AG10803 (cell line): ENCODE data around the gene TEX261.
"Not testable (repeated sequence)": the region's sequence is repeated elsewhere in the genome, so short reads cannot be mapped to it uniquely, and the experiment has no call there.

Experiments used
- DNase-seq: peaks from one replicate; pipeline ENCODE4 v3.0.0; 2010; ENCODE audit warnings: low read depth
- H3K4me3 ChIP-seq: 2 replicates; pipeline ENCODE4 v1.5.1; 2011; ENCODE audit warnings: mild to moderate bottlenecking, low read length, control low read depth
- TF ChIP-seq, protein P1 (sequence below): conservative IDR thresholded peaks from 2 replicates; pipeline ENCODE4 v1.5.1; 2011; ENCODE audit warnings: mild to moderate bottlenecking, low read length, control low read depth, inconsistent platforms

TEX261 gene

DNA sequence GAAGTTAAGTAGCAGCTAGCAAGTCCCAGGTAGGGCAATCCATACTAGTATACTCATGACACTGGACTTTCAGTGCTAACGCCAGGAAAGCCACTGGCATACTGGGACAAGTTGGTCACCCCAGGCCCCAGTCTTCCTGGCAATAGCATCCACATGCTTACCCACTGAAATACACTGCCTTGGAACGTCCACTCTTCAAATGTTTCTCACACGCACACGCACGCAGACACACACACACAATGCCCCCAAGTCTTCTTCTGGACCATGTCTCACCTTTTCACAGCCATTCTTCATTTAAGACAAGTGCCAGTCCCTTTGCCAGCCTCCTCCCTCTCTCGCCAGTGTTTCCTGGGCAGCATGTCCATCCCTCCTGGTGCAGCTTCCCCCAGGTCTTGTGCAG, 8.7 kb upstream of the TEX261 start:
- no peak overlapping the region for H3K4me3 ChIP-seq
- DNase-seq, result no peak
- TF ChIP-seq, protein P1, sequence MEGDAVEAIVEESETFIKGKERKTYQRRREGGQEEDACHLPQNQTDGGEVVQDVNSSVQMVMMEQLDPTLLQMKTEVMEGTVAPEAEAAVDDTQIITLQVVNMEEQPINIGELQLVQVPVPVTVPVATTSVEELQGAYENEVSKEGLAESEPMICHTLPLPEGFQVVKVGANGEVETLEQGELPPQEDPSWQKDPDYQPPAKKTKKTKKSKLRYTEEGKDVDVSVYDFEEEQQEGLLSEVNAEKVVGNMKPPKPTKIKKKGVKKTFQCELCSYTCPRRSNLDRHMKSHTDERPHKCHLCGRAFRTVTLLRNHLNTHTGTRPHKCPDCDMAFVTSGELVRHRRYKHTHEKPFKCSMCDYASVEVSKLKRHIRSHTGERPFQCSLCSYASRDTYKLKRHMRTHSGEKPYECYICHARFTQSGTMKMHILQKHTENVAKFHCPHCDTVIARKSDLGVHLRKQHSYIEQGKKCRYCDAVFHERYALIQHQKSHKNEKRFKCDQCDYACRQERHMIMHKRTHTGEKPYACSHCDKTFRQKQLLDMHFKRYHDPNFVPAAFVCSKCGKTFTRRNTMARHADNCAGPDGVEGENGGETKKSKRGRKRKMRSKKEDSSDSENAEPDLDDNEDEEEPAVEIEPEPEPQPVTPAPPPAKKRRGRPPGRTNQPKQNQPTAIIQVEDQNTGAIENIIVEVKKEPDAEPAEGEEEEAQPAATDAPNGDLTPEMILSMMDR, result no peak

DNA sequence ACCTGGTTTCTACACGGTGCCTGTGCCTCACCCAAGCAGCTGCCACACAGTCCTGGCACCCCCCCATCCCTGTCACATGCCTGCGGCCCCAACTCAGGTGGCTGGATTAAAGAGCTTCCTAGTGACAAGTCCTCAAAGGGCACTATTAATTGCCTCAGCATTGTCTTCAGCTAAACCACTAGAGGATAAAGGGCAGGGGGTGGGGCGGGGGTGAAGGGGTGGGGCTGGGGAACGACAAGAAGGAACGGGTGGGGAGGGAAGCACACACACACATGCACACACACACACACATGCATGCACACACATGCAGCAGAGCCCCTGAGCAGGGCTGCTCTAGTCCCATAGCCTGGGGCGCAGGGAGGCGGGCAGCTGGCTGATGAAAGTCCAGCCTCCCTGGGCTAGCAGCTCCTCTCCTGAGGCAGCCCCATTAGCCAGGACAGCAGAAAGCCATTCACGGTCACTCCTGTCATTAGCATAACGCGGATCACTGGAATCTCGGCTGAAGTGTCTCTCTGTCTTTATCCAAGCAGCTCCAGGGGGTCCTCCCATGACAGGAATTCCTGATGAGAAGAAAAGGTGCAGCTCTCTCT, 7.4 kb upstream of the TEX261 start:
- no peak for DNase-seq
- TF ChIP-seq, protein P1, result no peak
- no peak overlapping the region for H3K4me3 ChIP-seq

DNA sequence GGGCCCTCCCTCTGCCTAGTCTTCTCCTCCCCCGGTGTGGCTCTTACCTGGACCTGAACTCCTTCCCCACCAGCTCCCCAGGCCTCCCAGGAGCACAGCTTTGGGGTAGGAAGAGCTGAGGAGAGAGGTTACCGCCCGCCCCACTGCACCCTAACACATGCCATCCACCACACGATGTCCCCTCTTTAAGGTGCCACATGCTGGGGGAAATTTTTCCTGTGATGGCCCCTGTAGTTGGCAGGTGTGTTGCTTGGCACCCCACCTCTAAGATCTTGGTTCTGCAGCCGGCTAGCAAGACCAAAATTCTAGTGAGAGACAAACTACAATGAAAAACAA, 6.9 kb upstream of the TEX261 start:
- TF ChIP-seq, protein P1, result no peak
- H3K4me3 ChIP-seq, result no peak overlapping the region

DNA sequence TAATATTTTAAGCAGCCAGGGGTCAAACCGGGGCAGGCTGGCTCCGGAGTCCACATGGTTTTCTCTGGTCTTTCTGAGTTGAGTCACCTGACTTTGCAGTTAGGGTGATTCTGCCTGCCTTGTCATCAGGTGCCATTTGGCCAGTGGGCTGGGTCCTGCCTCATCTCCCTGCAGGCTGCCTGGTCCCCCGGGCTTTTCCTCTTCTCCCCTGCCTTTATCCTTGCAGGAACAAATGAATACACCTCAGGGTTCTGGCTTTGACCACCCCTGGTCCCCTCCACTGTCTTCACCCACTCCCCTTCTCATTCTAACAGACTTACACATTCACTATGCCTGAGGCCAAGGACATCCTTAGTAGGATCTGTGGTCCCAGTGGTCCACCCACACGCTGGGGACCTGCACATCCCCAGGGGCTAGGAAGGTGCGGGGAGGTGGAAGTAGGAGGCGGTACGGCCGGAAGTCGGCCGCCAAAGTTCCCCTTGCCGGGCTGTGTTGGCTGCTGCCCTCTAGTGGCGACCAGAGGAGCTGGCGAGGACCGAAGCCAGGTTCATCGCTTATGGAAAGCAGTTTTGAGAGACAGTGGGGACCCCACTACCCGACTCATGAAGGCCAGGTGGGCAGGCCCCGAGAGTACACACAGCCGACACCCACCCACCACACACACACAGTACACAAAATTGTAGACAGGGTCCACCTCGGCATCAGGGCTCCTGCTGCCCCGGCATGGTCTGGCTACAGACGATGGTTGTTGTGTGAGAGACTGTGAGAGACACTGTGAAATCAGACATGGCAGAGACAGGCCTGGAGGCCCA, 6.3 kb upstream of the TEX261 start:
- H3K4me3 ChIP-seq, result peak overlapping the region; percentile 46
- peak; percentile 64 for DNase-seq

More for the DNA sequence above, 6.9 kb upstream of the TEX261 start:
- no peak for DNase-seq

DNA sequence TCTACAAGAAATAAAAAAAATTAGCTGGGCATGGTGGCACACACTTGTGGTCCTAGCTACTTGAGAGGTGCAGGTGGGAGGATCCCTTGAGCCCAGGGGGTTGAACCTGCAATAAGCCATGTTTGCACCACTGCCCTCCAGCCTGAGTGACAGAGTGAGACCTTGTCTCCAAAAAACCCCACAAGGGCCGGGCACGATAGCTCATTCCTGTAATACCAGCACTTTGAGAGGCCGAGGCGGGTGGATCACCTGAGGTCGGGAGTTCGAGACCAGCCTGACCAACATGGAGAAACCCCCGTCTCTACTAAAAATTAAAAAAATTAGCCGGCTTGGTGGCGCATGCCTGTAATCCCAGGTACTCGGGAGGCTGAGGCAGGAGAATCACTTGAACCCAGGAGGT, 5.3 kb upstream of the TEX261 start:
- DNase-seq, H3K4me3 ChIP-seq: not testable (repeated sequence)

More for the DNA sequence above, 6.3 kb upstream of the TEX261 start:
- TF ChIP-seq, protein P1, result peak; percentile 83

DNA sequence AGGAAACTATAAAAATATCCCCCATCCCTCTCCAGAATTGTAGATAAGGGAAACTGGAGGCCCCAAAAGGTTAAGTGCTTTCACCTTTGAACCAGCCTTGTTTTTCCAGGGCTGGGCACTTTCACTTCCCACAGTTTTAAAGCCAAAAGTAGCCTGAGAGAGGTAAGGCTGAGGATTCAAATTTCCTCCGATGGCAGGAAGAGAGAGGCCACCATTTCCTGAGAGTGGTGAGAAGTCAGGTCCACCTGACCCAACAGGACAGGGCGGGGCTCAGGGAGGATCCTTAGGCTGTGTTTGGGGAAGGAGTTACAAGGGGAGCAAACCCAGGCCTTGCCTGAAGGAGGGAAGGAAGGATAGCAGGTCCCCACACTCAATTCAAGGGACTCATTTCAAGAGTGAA, 4.7 kb upstream of the TEX261 start:
- TF ChIP-seq, protein P1, result no peak
- no peak for DNase-seq
- H3K4me3 ChIP-seq, result no peak overlapping the region

DNA sequence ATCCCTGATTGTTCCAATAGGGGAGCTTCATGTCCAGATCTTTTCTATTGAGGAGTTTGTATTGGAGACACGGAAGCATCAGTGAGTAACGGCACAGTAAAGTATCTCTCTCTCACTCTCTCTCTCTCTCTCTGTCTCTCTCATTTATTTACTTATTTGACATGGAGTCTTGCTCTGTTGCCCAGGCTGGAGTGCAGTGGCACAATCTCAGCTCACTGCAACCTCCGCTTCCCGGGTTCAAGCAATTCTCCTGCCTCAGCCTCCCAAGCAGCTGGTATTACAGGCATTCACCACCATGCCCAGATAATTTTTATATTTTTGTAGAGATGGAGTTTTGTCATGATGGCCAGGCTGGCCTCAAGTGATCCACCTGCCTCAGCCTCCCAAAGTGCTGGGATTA, 4.2 kb upstream of the TEX261 start:
- DNase-seq, H3K4me3 ChIP-seq: not testable (repeated sequence)

DNA sequence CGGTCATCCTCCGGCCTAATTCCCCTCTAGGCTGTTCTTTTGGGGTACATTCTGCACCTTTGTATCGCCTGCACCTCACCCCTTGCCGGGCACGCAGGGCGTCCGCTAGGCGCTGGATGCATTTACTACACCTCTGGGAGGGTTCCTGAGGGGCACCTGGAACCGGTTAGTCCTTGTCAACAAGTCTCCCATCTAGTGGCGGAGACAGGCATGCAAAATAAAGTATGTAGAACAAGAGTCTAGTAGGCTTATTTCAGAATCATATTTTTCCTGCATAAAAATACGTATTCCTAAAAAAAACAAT, 705 bp upstream of the TEX261 start:
- peak overlapping the region; percentile 76 for H3K4me3 ChIP-seq
- DNase-seq, result peak; percentile 35
- TF ChIP-seq, protein P1, result peak; percentile 41
